GM12878 (cell line): ENCODE results near the gene PDE3B. TPM values are rescaled to one million over a fixed set of nuclear protein-coding genes. Genes with fewer than 3 reads are reported as not detected.

ENCODE experiments used
- ATAC-seq: fragments of 200-7000 bp; cut with Tn5 transposase; 3 replicates; pipeline ENCODE4 v1.9.1; 2020; ENCODE audit warnings: mild to moderate bottlenecking, moderate library complexity
- BruUV-seq: library from RNA; stranded (reverse); fragments of 400-500 nt; replicated peaks from 2 replicates; lab custom pipeline; 2021; lab: Mats Ljungman, UMichigan
- CTCF ChIA-PET: fragments of 300-600 bp; sonication (Branson Sonifier 250); formaldehyde crosslinking; extraction: SDS; loops from one replicate; lab custom pipeline; 2021; ENCODE audit warnings: inconsistent platforms; lab: Yijun Ruan, JAX
- POLR2A ChIA-PET: fragments of 350-600 bp; formaldehyde crosslinking; extraction: SDS; loops from one replicate; lab custom pipeline; 2021; ENCODE audit warnings: inconsistent platforms; lab: Charles Lee
- RAD21 ChIA-PET: fragments of 300-600 bp; sonication (Branson Sonifier 250); formaldehyde crosslinking; loops from one replicate; lab custom pipeline; 2023; ENCODE audit warnings: antibody characterized with exemption; ENCODE audit not compliant: unreplicated experiment; lab: Charles Lee
- SMC1A ChIA-PET: fragments of 300-600 bp; sonication (Branson Sonifier 250); formaldehyde crosslinking; loops from one replicate; lab custom pipeline; 2023; ENCODE audit not compliant: unreplicated experiment, uncharacterized antibody; lab: Charles Lee
- DNase-seq: peaks from one replicate; pipeline ENCODE4 v3.0.0-alpha.2; 2011; ENCODE audit warnings: low read depth, low spot score
- FAIRE-seq: peaks from 3 replicates; lab custom pipeline; 2011; peaks lifted over from hg19 to GRCh38; lab: Jason Lieb, UNC
- H2AFZ ChIP-seq: 2 replicates; pipeline ENCODE4 v1.6.0; 2011; ENCODE audit warnings: low read depth, low read length, control low read depth; ENCODE audit not compliant: control insufficient read depth
- H3K27ac ChIP-seq: 2 replicates; pipeline ENCODE4 v1.5.1; 2011; ENCODE audit warnings: control low read depth; ENCODE audit not compliant: control insufficient read depth, insufficient read depth
- H3K27me3 ChIP-seq, 2 experiments: replicated peaks in 1 of 2; 2 replicates each; pipeline versions ENCODE4 v1.6.0 to v1.6.1; 2011; ENCODE audit warnings: low read length in 1 of 2; ENCODE audit not compliant: control insufficient read depth in 2 of 2, insufficient read depth in 2 of 2
- H3K36me3 ChIP-seq, 2 experiments: 2 replicates each; pipeline ENCODE4 v1.5.1; 2011; ENCODE audit warnings: low read length in 1 of 2; ENCODE audit not compliant: control insufficient read depth in 2 of 2, insufficient read depth in 2 of 2
- H3K4me1 ChIP-seq: 2 replicates; pipeline ENCODE4 v1.6.1; 2011; ENCODE audit warnings: mild to moderate bottlenecking, low read length, moderate library complexity, mixed read lengths; ENCODE audit not compliant: control insufficient read depth, insufficient read depth
- H3K4me2 ChIP-seq: 2 replicates; pipeline ENCODE4 v1.6.0; 2011; ENCODE audit warnings: control low read depth; ENCODE audit not compliant: control insufficient read depth, insufficient read depth
- H3K4me3 ChIP-seq: fragments of 200-600 bp; sonication (generic); 2 replicates; pipeline ENCODE4 v1.5.1; 2016
- H3K79me2 ChIP-seq: 2 replicates; pipeline ENCODE4 v1.6.0; 2011; ENCODE audit warnings: low read length; ENCODE audit not compliant: control insufficient read depth, insufficient read depth
- H3K9ac ChIP-seq: 2 replicates; pipeline ENCODE4 v1.8.0; 2011; ENCODE audit warnings: low read length, control low read depth, mixed read lengths; ENCODE audit not compliant: control insufficient read depth, insufficient read depth
- H3K9me3 ChIP-seq: replicated peaks from 3 replicates; pipeline ENCODE4 v1.5.1; 2011; ENCODE audit warnings: mild to moderate bottlenecking, low read length; ENCODE audit not compliant: control insufficient read depth, insufficient read depth
- H4K20me1 ChIP-seq: 2 replicates; pipeline ENCODE4 v1.6.0; 2011; ENCODE audit not compliant: control insufficient read depth, insufficient read depth
- ELK1 ChIP-seq: IDR thresholded peaks from 2 replicates; pipeline ENCODE4 v1.6.1; 2012; ENCODE audit warnings: low read depth, low read length, improper control_type of control experiment
- HDAC2 ChIP-seq: fragments of 200-600 bp; sonication (generic); IDR thresholded peaks from 2 replicates; pipeline ENCODE4 v1.6.1; 2017
- HSF1 ChIP-seq: fragments of 150-350 bp; IDR thresholded peaks from 2 replicates; pipeline ENCODE4 v1.6.1; 2014; ENCODE audit warnings: mild to moderate bottlenecking, low read depth, low read length
- IKZF1 ChIP-seq: fragments of 450-650 bp; conservative IDR thresholded peaks from 2 replicates; pipeline ENCODE4 v1.6.1; 2017; ENCODE audit warnings: antibody characterized with exemption, mild to moderate bottlenecking
- KLF5 ChIP-seq: fragments of 450-650 bp; IDR thresholded peaks from 2 replicates; pipeline ENCODE4 v1.6.1; 2014; ENCODE audit warnings: mild to moderate bottlenecking; ENCODE audit not compliant: partially characterized antibody
- MAX ChIP-seq: IDR thresholded peaks from 2 replicates; pipeline ENCODE4 v1.6.1; 2012; ENCODE audit warnings: low read depth, low read length, improper control_type of control experiment
- NFYA ChIP-seq: IDR thresholded peaks from 2 replicates; pipeline ENCODE4 v1.6.1; 2011; ENCODE audit warnings: low read depth, mild to moderate bottlenecking, low read length, improper control_type of control experiment, borderline replicate concordance
- NR2C2 ChIP-seq: IDR thresholded peaks from 2 replicates; pipeline ENCODE4 v1.6.1; 2011; ENCODE audit warnings: borderline replicate concordance, low read depth; ENCODE audit not compliant: control insufficient read depth, insufficient read length
- RELB ChIP-seq: fragments of 450-650 bp; IDR thresholded peaks from 2 replicates; pipeline ENCODE4 v1.6.1; 2017; ENCODE audit warnings: low read depth, mild to moderate bottlenecking, moderate library complexity
- SMAD1 ChIP-seq: fragments of 450-650 bp; IDR thresholded peaks from 2 replicates; pipeline ENCODE4 v1.6.1; 2018; ENCODE audit warnings: mild to moderate bottlenecking, low read depth; ENCODE audit not compliant: partially characterized antibody
- SMAD5 ChIP-seq: IDR thresholded peaks from 2 replicates; pipeline ENCODE4 v1.6.1; 2016; ENCODE audit warnings: antibody characterized with exemption, low read depth
- STAT3 ChIP-seq: IDR thresholded peaks from 2 replicates; pipeline ENCODE4 v1.6.1; 2011; ENCODE audit warnings: low read depth, low read length, improper control_type of control experiment
- WGBS: methylation state at CpG from one replicate; pipeline ENCODE4 v1.1.6; 2016; ENCODE audit warnings: low lambda C conversion rate; ENCODE audit not compliant: insufficient replicate concordance, insufficient coverage; ENCODE audit errors: missing lambda C conversion rate; 5-methylcytosine and 5-hydroxymethylcytosine counted together
- in situ Hi-C: fragments of 300-500 bp; cut with MboI; formaldehyde crosslinking; loops from 9 replicates; pipeline ENCODE4 v1.14.3; 2018; ENCODE audit warnings: mixed read lengths
- intact Hi-C: fragments of 100-400 bp; cut with micrococcal nuclease; formaldehyde crosslinking; loops from one replicate; pipeline ENCODE4 v1.14.2; 2022; ENCODE audit not compliant: unreplicated experiment
- polyA plus RNA-seq, 11 experiments: library from polyadenylated mRNA; depleted of rRNA in 4 of 11; unstranded in 6 of 11; stranded (reverse) in 5 of 11; fragments of >200 nt; fragmentation: Nextera tagmentation in 4 of 11; fragmentation: Illumina TruSeq in 1 of 11; extraction: Ambion mirVana in 4 of 11; extraction: Trizol in 1 of 11; gene quantifications; 1 replicate in 1 of 11; 2 replicates in 10 of 11; pipeline versions ENCODE4 v1.2.1 to v1.2.3, GENCODE V29; 2011 to 2016; ENCODE audit warnings: inconsistent platforms in 2 of 11, missing spikeins in 2 of 11, low read depth in 1 of 11
- total RNA-seq, 4 experiments: library from RNA; depleted of rRNA in 3 of 4; stranded (reverse); fragments of >200 nt in 3 of 4; fragmentation: Illumina TruSeq in 1 of 4; extraction: Trizol in 1 of 4; gene quantifications; 2 replicates each; pipeline versions ENCODE4 v1.2.1 to v1.2.3, GENCODE V29; 2013 to 2021

Gene PDE3B
- total and polyA plus RNA-seq, 10 of the 15 experiments (the other 5 are each of a cell fraction or from before 2014, with no cell fraction given) = 0.04 to 3.1 (median 1.9) TPM

- no peaks in the 10 kb centered on the region for H3K79me2 ChIP-seq
- no peak overlapping the region for H2AFZ ChIP-seq
- no peak overlapping the region for H3K9ac ChIP-seq
- no peak for TF ChIP-seq SMAD1
- TF ChIP-seq MAX = no peak
- TF ChIP-seq, all 136 proteins: peak for 0
- in situ Hi-C loops = no loop called here
- Histone ChIP-seq H3K27ac (no peak overlapping the region), H3K36me3 (no peaks in the 10 kb centered on the region), H3K4me1 (no peaks in the 10 kb centered on the region), H4K20me1 (no peaks in the 10 kb centered on the region), H3K9me3 (no peaks in the 10 kb centered on the region), H3K4me3 (no peak overlapping the region), H3K4me2 (no peak overlapping the region), H3K27me3 (no peaks in the 10 kb centered on the region)
- ATAC-seq = no peak
- POLR2A ChIA-PET = no interaction called here
- RAD21 ChIA-PET = no interaction called here
- intact Hi-C loops = no loop called here
- SMC1A ChIA-PET = interaction anchor here (1.2 to 2.1 kb wide), 2 partner anchors 15 to 18 kb away, joined by 4 to 9 read pairs; no protein-coding TSS in a partner anchor
- CTCF ChIA-PET = interaction anchor here (1.0 to 1.2 kb wide), 2 partner anchors 160 to 353 kb away, joined by 3 read pairs; no protein-coding TSS in a partner anchor
- WGBS = 32% methylated on average over 1 of the region's 1 CpG
- BruUV-seq = no TSS peak
- no peak for FAIRE-seq
- no peak for DNase-seq
Observed at GRCh38 chr11:14748090-14748489, 104.5 kb downstream of the PDE3B start.

- POLR2A ChIA-PET = no interaction called here
- RAD21 ChIA-PET = no interaction called here
- Histone ChIP-seq H3K9me3 (no peaks in the 10 kb centered on the region), H4K20me1 (no peaks in the 10 kb centered on the region), H3K27me3 (no peaks in the 10 kb centered on the region), H2AFZ (no peak overlapping the region), H3K27ac (no peak overlapping the region), H3K4me1 (no peaks in the 10 kb centered on the region), H3K4me2 (no peak overlapping the region), H3K9ac (no peak overlapping the region), H3K36me3 (no peaks in the 10 kb centered on the region), H3K79me2 (no peaks in the 10 kb centered on the region), H3K4me3 (no peak overlapping the region)
- FAIRE-seq (no peak), DNase-seq (no peak), ATAC-seq (no peak)
- intact Hi-C loops = no loop called here
- SMC1A ChIA-PET = no interaction called here
- in situ Hi-C loops = loop anchor here (25.0 kb wide), 1 partner anchor 214 kb away; no protein-coding TSS in a partner anchor
- CTCF ChIA-PET = no interaction called here
- WGBS = 57% methylated on average over 1 of the region's 1 CpG
- no TSS peak for BruUV-seq
- TF ChIP-seq SMAD1 (no peak), SMAD5 (no peak), NR2C2 (no peak), NFYA (no peak), IKZF1 (no peak), HSF1 (no peak), RELB (no peak), ELK1 (no peak), KLF5 (no peak), HDAC2 (no peak), STAT3 (no peak)
Observed at GRCh38 chr11:14750911-14751310, 107.3 kb downstream of the PDE3B start.
